ENCODE measurements around the gene COA4.

- TF ChIP-seq POLR2AphosphoS5 (IDR thresholded peaks at IDR 0.05) (no peak), CTCF (IDR thresholded peaks at IDR 0.05) (no peak), EP300 (IDR thresholded peaks at IDR 0.05) (no peak)
Measured at GRCh38 chr11:73889019-73889418, 12.4 kb upstream of the COA4 start.

Data from upper lobe of left lung (tissue), 4 donors.